SK-N-SH treated with all-trans-retinoic acid at 6 μM for 48 hours (cell line): ENCODE data around the gene BPIFB1.

Source experiments
- ARNTL ChIP-seq: fragments of 450-650 bp; formaldehyde crosslinking; IDR thresholded peaks from 2 replicates; pipeline ENCODE4 v1.5.0; 2020; ENCODE audit warnings: low read depth, mild to moderate bottlenecking, moderate library complexity, borderline replicate concordance
- CSRNP3 ChIP-seq: fragments of 250-450 bp; sonication (Bioruptor Pico); IDR thresholded peaks from 2 replicates; pipeline ENCODE4 v1.5.1; 2021; ENCODE audit warnings: mild to moderate bottlenecking, moderate library complexity
- ESRRG ChIP-seq: fragments of 250-450 bp; sonication (Bioruptor Pico); IDR thresholded peaks from 2 replicates; pipeline ENCODE4 v1.6.1; 2021; ENCODE audit warnings: mild to moderate bottlenecking
- GLIS3 ChIP-seq: fragments of 250-450 bp; sonication (Bioruptor Pico); IDR thresholded peaks from 2 replicates; pipeline ENCODE4 v1.5.0; 2020; ENCODE audit warnings: mild to moderate bottlenecking, moderate library complexity
- POU6F1 ChIP-seq: fragments of 250-450 bp; sonication (Bioruptor Pico); IDR thresholded peaks from 2 replicates; pipeline ENCODE4 v1.8.0; 2021; ENCODE audit warnings: low read depth, mild to moderate bottlenecking, moderate library complexity, borderline replicate concordance
- PPARA ChIP-seq: fragments of 250-450 bp; sonication (Bioruptor Pico); IDR thresholded peaks from 2 replicates; pipeline ENCODE4 v1.5.0; 2020; ENCODE audit warnings: mild to moderate bottlenecking, borderline replicate concordance
- SNAI2 ChIP-seq: fragments of 250-450 bp; sonication (Bioruptor Pico); IDR thresholded peaks from 2 replicates; pipeline ENCODE4 v1.5.0; 2020; ENCODE audit warnings: mild to moderate bottlenecking, moderate library complexity
- TOX ChIP-seq: fragments of 250-450 bp; sonication (Bioruptor Pico); IDR thresholded peaks from 2 replicates; pipeline ENCODE4 v1.8.0; 2021; ENCODE audit warnings: mild to moderate bottlenecking, moderate library complexity, borderline replicate concordance
- ZC3H10 ChIP-seq: fragments of 250-450 bp; sonication (Bioruptor Pico); IDR thresholded peaks from 2 replicates; pipeline ENCODE4 v1.5.1; 2021; ENCODE audit warnings: mild to moderate bottlenecking, moderate library complexity
- ZFP3 ChIP-seq: fragments of 250-450 bp; sonication (Bioruptor Pico); IDR thresholded peaks from 2 replicates; pipeline ENCODE4 v1.5.0; 2020; ENCODE audit warnings: mild to moderate bottlenecking, moderate library complexity
- ZFP30 ChIP-seq: fragments of 450-650 bp; formaldehyde crosslinking; IDR thresholded peaks from 2 replicates; pipeline ENCODE4 v1.5.0; 2022; ENCODE audit warnings: mild to moderate bottlenecking, moderate library complexity
- ZNF565 ChIP-seq: fragments of 450-650 bp; formaldehyde crosslinking; conservative IDR thresholded peaks from 2 replicates; pipeline ENCODE4 v1.5.0; 2020; ENCODE audit warnings: low read depth, mild to moderate bottlenecking, moderate library complexity
- ZNF8 ChIP-seq: fragments of 450-650 bp; formaldehyde crosslinking; IDR thresholded peaks from 2 replicates; pipeline ENCODE4 v1.5.0; 2020; ENCODE audit warnings: mild to moderate bottlenecking, moderate library complexity
- TF ChIP-seq, protein P1 (sequence below): fragments of 250-450 bp; sonication (Bioruptor Pico); IDR thresholded peaks from 2 replicates; pipeline ENCODE4 v1.8.0; 2020; ENCODE audit warnings: mild to moderate bottlenecking, moderate library complexity, borderline replicate concordance

GRCh38 chr20:33301192-33301930, 18.3 kb downstream of the BPIFB1 start:
- no peak for TF ChIP-seq PPARA (CRISPR knock-in tag)
- TF ChIP-seq ZNF8 (CRISPR knock-in tag), result no peak
- TF ChIP-seq, protein P1, sequence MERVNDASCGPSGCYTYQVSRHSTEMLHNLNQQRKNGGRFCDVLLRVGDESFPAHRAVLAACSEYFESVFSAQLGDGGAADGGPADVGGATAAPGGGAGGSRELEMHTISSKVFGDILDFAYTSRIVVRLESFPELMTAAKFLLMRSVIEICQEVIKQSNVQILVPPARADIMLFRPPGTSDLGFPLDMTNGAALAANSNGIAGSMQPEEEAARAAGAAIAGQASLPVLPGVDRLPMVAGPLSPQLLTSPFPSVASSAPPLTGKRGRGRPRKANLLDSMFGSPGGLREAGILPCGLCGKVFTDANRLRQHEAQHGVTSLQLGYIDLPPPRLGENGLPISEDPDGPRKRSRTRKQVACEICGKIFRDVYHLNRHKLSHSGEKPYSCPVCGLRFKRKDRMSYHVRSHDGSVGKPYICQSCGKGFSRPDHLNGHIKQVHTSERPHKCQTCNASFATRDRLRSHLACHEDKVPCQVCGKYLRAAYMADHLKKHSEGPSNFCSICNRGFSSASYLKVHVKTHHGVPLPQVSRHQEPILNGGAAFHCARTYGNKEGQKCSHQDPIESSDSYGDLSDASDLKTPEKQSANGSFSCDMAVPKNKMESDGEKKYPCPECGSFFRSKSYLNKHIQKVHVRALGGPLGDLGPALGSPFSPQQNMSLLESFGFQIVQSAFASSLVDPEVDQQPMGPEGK (CRISPR knock-in tag), result no peak
- no peak for TF ChIP-seq CSRNP3 (CRISPR knock-in tag)
- no peak for TF ChIP-seq ESRRG (CRISPR knock-in tag)
- TF ChIP-seq ZNF565 (CRISPR knock-in tag), result no peak
- no peak for TF ChIP-seq TOX (CRISPR knock-in tag)
- TF ChIP-seq ZFP3, result no peak
- TF ChIP-seq ARNTL (CRISPR knock-in tag), result no peak
- TF ChIP-seq SNAI2 (CRISPR knock-in tag), result no peak
- no peak for TF ChIP-seq ZC3H10 (CRISPR knock-in tag)
- no peak for TF ChIP-seq GLIS3 (CRISPR knock-in tag)
- TF ChIP-seq ZFP30, result no peak
- no peak for TF ChIP-seq POU6F1 (CRISPR knock-in tag)
